K562 (cell line): ENCODE results near the gene NRXN3. TPM values are rescaled to one million over a fixed set of nuclear protein-coding genes. Genes with fewer than 3 reads are reported as not detected.

Source experiments
- ATAC-seq: fragments of 200-7000 bp; cut with Tn5 transposase; 3 replicates; pipeline ENCODE4 v1.9.1; 2020; ENCODE audit warnings: moderate library complexity
- BruUV-seq: library from RNA; stranded (reverse); fragments of 400-500 nt; replicated peaks from 2 replicates; lab custom pipeline; 2021; lab: Mats Ljungman, UMichigan
- CTCF ChIA-PET: fragments of 300-600 bp; formaldehyde crosslinking; extraction: SDS; loops from one replicate; lab custom pipeline; 2021; ENCODE audit warnings: low intra/inter-chr PET ratio; lab: Yijun Ruan, JAX
- POLR2A ChIA-PET: fragments of 300-600, 350-650 bp; sonication (Branson Sonifier 250); formaldehyde crosslinking; extraction: SDS; loops from one replicate; lab custom pipeline; 2021; ENCODE audit warnings: antibody characterized with exemption, inconsistent platforms; lab: Yijun Ruan, JAX
- DNase-seq, 4 experiments: peaks; one replicate each; pipeline versions ENCODE4 v3.0.0 to v3.0.0-alpha.2; 2011 to 2018; ENCODE audit warnings: low spot score in 3 of 4, mixed read lengths in 3 of 4; ENCODE audit errors: extremely low read depth in 1 of 4
- FAIRE-seq: peaks from 2 replicates; lab custom pipeline; 2011; peaks lifted over from hg19 to GRCh38; lab: Jason Lieb, UNC
- H2AFZ ChIP-seq: 2 replicates; pipeline ENCODE4 v1.6.0; 2011; ENCODE audit warnings: low read depth, low read length, control low read depth, inconsistent platforms
- H3K27ac ChIP-seq: fragments of 200-600 bp; 3 replicates; pipeline ENCODE4 v1.8.0; 2011; ENCODE audit warnings: low read depth, mild to moderate bottlenecking, control low read depth, inconsistent platforms, low read length, moderate library complexity, mixed read lengths; ENCODE audit errors: extremely low read depth
- H3K27me3 ChIP-seq, 2 experiments: fragments of 300-600 bp in 1 of 2; 2 replicates in 1 of 2; 3 replicates in 1 of 2; pipeline versions ENCODE4 v1.6.0 to v1.8.0; 2011; ENCODE audit warnings: inconsistent platforms in 2 of 2, low read length in 2 of 2, mild to moderate bottlenecking in 1 of 2, mixed read lengths in 1 of 2, moderate library complexity in 1 of 2; ENCODE audit not compliant: control insufficient read depth in 2 of 2, insufficient read depth in 2 of 2
- H3K36me3 ChIP-seq: fragments of 300-600 bp; 3 replicates; pipeline ENCODE4 v1.8.0; 2011; ENCODE audit warnings: mild to moderate bottlenecking, low read length, inconsistent platforms; ENCODE audit not compliant: control insufficient read depth, insufficient read depth
- H3K4me1 ChIP-seq, 2 experiments: fragments of 200-600 bp in 1 of 2; replicated peaks in 1 of 2; 2 replicates in 1 of 2; 3 replicates in 1 of 2; pipeline versions ENCODE4 v1.5.1 to v1.8.0; 2011; ENCODE audit warnings: inconsistent platforms in 2 of 2, low read length in 2 of 2, mild to moderate bottlenecking in 1 of 2, mixed read lengths in 1 of 2, moderate library complexity in 1 of 2; ENCODE audit not compliant: control insufficient read depth in 2 of 2, insufficient read depth in 2 of 2
- H3K4me2 ChIP-seq: 2 replicates; pipeline ENCODE4 v1.6.1; 2011; ENCODE audit warnings: low read length, control low read depth, inconsistent platforms, mixed read lengths; ENCODE audit not compliant: insufficient read depth
- H3K4me3 ChIP-seq: fragments of 200-600 bp; sonication (generic), shearing (Covaris generic); 2 replicates; pipeline ENCODE4 v1.5.1; 2016; ENCODE audit warnings: control low read depth, inconsistent platforms
- H3K79me2 ChIP-seq: fragments of 200-600 bp; 3 replicates; pipeline ENCODE4 v1.8.0; 2011; ENCODE audit warnings: low read length, inconsistent platforms; ENCODE audit not compliant: control insufficient read depth, insufficient read depth
- H3K9ac ChIP-seq, 2 experiments: 2 replicates each; pipeline versions ENCODE4 v1.6.0 to v1.6.1; 2011; ENCODE audit warnings: low read depth in 2 of 2, low read length in 2 of 2, control low read depth in 1 of 2, inconsistent platforms in 1 of 2, mild to moderate bottlenecking in 1 of 2, mixed read lengths in 1 of 2; ENCODE audit not compliant: insufficient read depth in 1 of 2
- H3K9me1 ChIP-seq: one replicate; pipeline ENCODE4 v1.6.0; 2011; ENCODE audit warnings: inconsistent platforms, mild to moderate bottlenecking, low read length, moderate library complexity; ENCODE audit not compliant: control insufficient read depth, insufficient read depth
- H3K9me3 ChIP-seq: replicated peaks from 2 replicates; pipeline ENCODE4 v1.5.1; 2011; ENCODE audit warnings: low read depth, low read length, inconsistent platforms; ENCODE audit not compliant: control insufficient read depth, insufficient read depth
- H4K20me1 ChIP-seq: replicated peaks from 2 replicates; pipeline ENCODE4 v1.6.1; 2011; ENCODE audit warnings: low read length, inconsistent platforms, mixed read lengths; ENCODE audit not compliant: control insufficient read depth, insufficient read depth
- DNMT1 ChIP-seq: fragments of 450-650 bp; IDR thresholded peaks from 2 replicates; pipeline ENCODE4 v1.6.1; 2016; ENCODE audit warnings: antibody characterized with exemption, mild to moderate bottlenecking
- ELF2 ChIP-seq: fragments of 250-450 bp; sonication (Bioruptor Pico); IDR thresholded peaks from 2 replicates; pipeline ENCODE4 v1.5.0; 2021; ENCODE audit warnings: mild to moderate bottlenecking
- FOXJ2 ChIP-seq: fragments of 200-800 bp; sonication (Bioruptor generic); IDR thresholded peaks from 2 replicates; pipeline ENCODE4 v1.6.1; 2016; ENCODE audit warnings: missing genetic modification characterization, missing compliant biosample characterization
- NFIX ChIP-seq: fragments of 250-450 bp; sonication (Bioruptor Pico); IDR thresholded peaks from 2 replicates; pipeline ENCODE4 v1.4.0; 2020; ENCODE audit warnings: low read depth, mild to moderate bottlenecking, moderate library complexity
- RCOR1 ChIP-seq, 2 experiments: IDR thresholded peaks; 2 replicates each; pipeline ENCODE4 v1.6.1; 2012; ENCODE audit warnings: low read depth in 2 of 2, low read length in 2 of 2, borderline replicate concordance in 1 of 2, improper control_type of control experiment in 1 of 2
- SNRNP70 ChIP-seq: fragments of 200-400 bp; formaldehyde crosslinking; optimal IDR thresholded peaks from 2 replicates; pipeline ENCODE3; 2017; ENCODE audit warnings: low read depth, low read length
- TAF7 ChIP-seq: fragments of 450-650 bp; IDR thresholded peaks from 2 replicates; pipeline ENCODE4 v1.6.1; 2016; ENCODE audit warnings: missing genetic modification characterization, missing compliant biosample characterization
- U2AF2 ChIP-seq: fragments of 200-400 bp; formaldehyde crosslinking; optimal IDR thresholded peaks from 2 replicates; pipeline ENCODE3; 2017; ENCODE audit warnings: low read depth, mild to moderate bottlenecking, low read length
- ZNF395 ChIP-seq: fragments of 200-800 bp; sonication (Bioruptor generic); IDR thresholded peaks from 2 replicates; pipeline ENCODE4 v1.6.1; 2017; ENCODE audit warnings: missing genetic modification characterization, missing compliant biosample characterization
- ZNF444 ChIP-seq: fragments of 250-450 bp; sonication (Bioruptor Pico); IDR thresholded peaks from 2 replicates; pipeline ENCODE4 v1.4.0; 2020; ENCODE audit warnings: mild to moderate bottlenecking, moderate library complexity
- ZNF507 ChIP-seq: conservative IDR thresholded peaks from 2 replicates; pipeline ENCODE4 v1.6.1; 2017; ENCODE audit warnings: missing genetic modification characterization, missing compliant biosample characterization
- ZZZ3 ChIP-seq: fragments of 450-650 bp; IDR thresholded peaks from 2 replicates; pipeline ENCODE4 v1.6.1; 2016; ENCODE audit warnings: antibody characterized with exemption, mild to moderate bottlenecking, moderate library complexity
- WGBS: fragments of 100-300 bp; shearing (Covaris generic); methylation state at CpG from one replicate; pipeline ENCODE4 v1.1.6; 2016; ENCODE audit warnings: low coverage, mixed read lengths; ENCODE audit not compliant: insufficient coverage; ENCODE audit errors: missing lambda C conversion rate; 5-methylcytosine and 5-hydroxymethylcytosine counted together
- in situ Hi-C: fragments of 300-500 bp; cut with MboI; formaldehyde crosslinking; loops from 4 replicates; pipeline ENCODE4 v1.15.0; 2018; ENCODE audit warnings: inconsistent platforms, mixed read lengths
- intact Hi-C: fragments of 100-400 bp; cut with micrococcal nuclease; formaldehyde crosslinking; loops from 2 replicates; pipeline ENCODE4 v1.14.2; 2022
- polyA plus RNA-seq, 8 experiments: library from polyadenylated mRNA; depleted of rRNA in 4 of 8; stranded (reverse) in 5 of 8; unstranded in 3 of 8; fragments of >200 nt; fragmentation: Nextera tagmentation in 2 of 8; fragmentation: Illumina TruSeq in 1 of 8; extraction: Ambion mirVana in 2 of 8; extraction: Trizol in 1 of 8; gene quantifications; 2 replicates each; pipeline versions ENCODE4 v1.2.1 to v1.2.3, GENCODE V29; 2011 to 2014; ENCODE audit warnings: inconsistent platforms in 1 of 8, missing spikeins in 1 of 8
- total RNA-seq, 7 experiments: library from RNA; depleted of rRNA in 6 of 7; stranded (reverse); fragments of >200 nt in 6 of 7; fragmentation: Illumina TruSeq in 2 of 7; extraction: Trizol in 2 of 7; gene quantifications; 2 replicates each; pipeline versions ENCODE4 v1.2.1 to v1.2.3, GENCODE V29; 2011 to 2021; ENCODE audit warnings: low replicate concordance in 1 of 7
- TF ChIP-seq, protein P1 (sequence below), 2 experiments: fragments of 200-800 bp in 1 of 2; sonication (Bioruptor generic) in 1 of 2; sonication (generic) in 1 of 2; formaldehyde crosslinking in 1 of 2; IDR thresholded peaks in 1 of 2; conservative IDR thresholded peaks in 1 of 2; 2 replicates each; pipeline versions ENCODE4 v1.5.0 to v1.6.1; 2016 to 2020; ENCODE audit warnings: missing compliant biosample characterization in 1 of 2, missing genetic modification characterization in 1 of 2, missing genetic modification reagents in 1 of 2
- TF ChIP-seq, protein P2 (sequence below): fragments of 250-450 bp; sonication (Bioruptor Pico); IDR thresholded peaks from 2 replicates; pipeline ENCODE4 v1.8.0; 2021; ENCODE audit warnings: mild to moderate bottlenecking, moderate library complexity

The NRXN3 gene
- total and polyA plus RNA-seq, 9 of the 15 experiments (the other 6 are each of a cell fraction or from before 2014, with no cell fraction given), result 0.09 TPM; not detected in 8

- TF ChIP-seq, protein P1, sequence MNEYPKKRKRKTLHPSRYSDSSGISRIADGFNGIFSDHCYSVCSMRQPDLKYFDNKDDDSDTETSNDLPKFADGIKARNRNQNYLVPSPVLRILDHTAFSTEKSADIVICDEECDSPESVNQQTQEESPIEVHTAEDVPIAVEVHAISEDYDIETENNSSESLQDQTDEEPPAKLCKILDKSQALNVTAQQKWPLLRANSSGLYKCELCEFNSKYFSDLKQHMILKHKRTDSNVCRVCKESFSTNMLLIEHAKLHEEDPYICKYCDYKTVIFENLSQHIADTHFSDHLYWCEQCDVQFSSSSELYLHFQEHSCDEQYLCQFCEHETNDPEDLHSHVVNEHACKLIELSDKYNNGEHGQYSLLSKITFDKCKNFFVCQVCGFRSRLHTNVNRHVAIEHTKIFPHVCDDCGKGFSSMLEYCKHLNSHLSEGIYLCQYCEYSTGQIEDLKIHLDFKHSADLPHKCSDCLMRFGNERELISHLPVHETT (CRISPR knock-in tag; conservative IDR thresholded peaks at IDR 0.05 in 1 of 2, IDR thresholded peaks at IDR 0.05 in 1 of 2), result no peak
- TF ChIP-seq DNMT1 (no peak), FOXJ2 (tag) (no peak), ELF2 (CRISPR knock-in tag) (no peak), U2AF2 (no peak), TAF7 (tag) (no peak)
- TF ChIP-seq, protein P2, sequence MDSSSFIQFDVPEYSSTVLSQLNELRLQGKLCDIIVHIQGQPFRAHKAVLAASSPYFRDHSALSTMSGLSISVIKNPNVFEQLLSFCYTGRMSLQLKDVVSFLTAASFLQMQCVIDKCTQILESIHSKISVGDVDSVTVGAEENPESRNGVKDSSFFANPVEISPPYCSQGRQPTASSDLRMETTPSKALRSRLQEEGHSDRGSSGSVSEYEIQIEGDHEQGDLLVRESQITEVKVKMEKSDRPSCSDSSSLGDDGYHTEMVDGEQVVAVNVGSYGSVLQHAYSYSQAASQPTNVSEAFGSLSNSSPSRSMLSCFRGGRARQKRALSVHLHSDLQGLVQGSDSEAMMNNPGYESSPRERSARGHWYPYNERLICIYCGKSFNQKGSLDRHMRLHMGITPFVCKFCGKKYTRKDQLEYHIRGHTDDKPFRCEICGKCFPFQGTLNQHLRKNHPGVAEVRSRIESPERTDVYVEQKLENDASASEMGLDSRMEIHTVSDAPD (CRISPR knock-in tag), result no peak
These were observed 1095.3 kb downstream of the NRXN3 start (continued) for GRCh38 chr14:79265366-79265946.

DNA sequence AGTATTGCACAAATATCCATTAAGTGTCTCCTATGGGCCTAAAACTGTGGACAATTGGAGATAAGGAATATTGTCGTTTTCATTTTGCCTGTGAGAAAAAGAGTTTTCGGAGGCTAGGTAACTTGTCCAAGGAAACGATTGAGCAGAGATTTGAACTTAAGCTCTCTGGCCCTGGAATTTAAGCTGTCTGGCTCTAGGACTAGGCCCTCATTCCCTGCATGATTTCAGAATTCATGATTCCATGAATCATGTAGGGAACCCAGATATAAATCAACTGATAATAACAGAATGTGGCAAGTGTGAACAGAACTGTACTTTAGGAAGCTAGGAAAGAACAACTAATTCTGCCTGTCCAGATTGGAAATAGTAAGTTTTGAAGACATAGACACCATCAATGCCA lies 1100.2 kb downstream of the NRXN3 start:
- ChIA-PET POLR2A (no interaction called here), CTCF (no interaction called here)
- H3K4me3 ChIP-seq, result no peak overlapping the region
- H3K9me1 ChIP-seq, result no peaks in the 10 kb centered on the region
- H4K20me1 ChIP-seq, result no peaks in the 10 kb centered on the region
- no peak overlapping the region for H3K4me2 ChIP-seq
- H3K9me3 ChIP-seq, result no peaks in the 10 kb centered on the region
- TF ChIP-seq ZZZ3, result no peak
- no peak for TF ChIP-seq ZNF395
- no peak for TF ChIP-seq ZNF507 (tag)
- TF ChIP-seq NFIX (CRISPR knock-in tag), result no peak
- no peak for TF ChIP-seq SNRNP70
- TF ChIP-seq ZNF444 (CRISPR knock-in tag), result no peak
- no peak for TF ChIP-seq RCOR1 (IDR thresholded peaks at IDR 0.05; ENCODE audit: borderline replicate concordance in 1 of 2, low read depth in 2 of 2, low read length in 2 of 2)
- no peak overlapping the region for H2AFZ ChIP-seq
- FAIRE-seq (no peak), ATAC-seq (no peak), DNase-seq (no peak)
- H3K4me1 ChIP-seq, result no peaks in the 10 kb centered on the region
- BruUV-seq, result no TSS peak
- no peak overlapping the region for H3K27ac ChIP-seq
- 0% methylated on average over 1 of the region's 3 CpGs for WGBS
- in situ Hi-C loops (no loop called here), intact Hi-C loops (no loop called here)
- no peaks in the 10 kb centered on the region for H3K79me2 ChIP-seq
- no peaks in the 10 kb centered on the region for H3K36me3 ChIP-seq
- no peak overlapping the region for H3K9ac ChIP-seq
- no peaks in the 10 kb centered on the region for H3K27me3 ChIP-seq
